GM19468 (cell line): ENCODE measurements around the gene SKA2.
"Not testable (repeated sequence)": the region's sequence is repeated elsewhere in the genome, so short reads cannot be mapped to it uniquely, and the experiment has no call there.

ENCODE experiments used
- ATAC-seq: cut with Tn5 transposase; IDR thresholded peaks from one replicate; pipeline ENCODE4 v1.9.1; 2021; ENCODE audit warnings: mild to moderate bottlenecking, moderate library complexity, moderate number of reproducible peaks; ENCODE audit not compliant: unreplicated experiment; ENCODE audit errors: extremely low read depth

The SKA2 gene

GRCh38 chr17:59154721-59155438 is at the start of gene SKA2:
Gene SKA2, minus strand, starts transcription at chr17:59155186. Its CDS starts 23 bp downstream, at chr17:59155163.
- ATAC-seq: peak; percentile 78

- ATAC-seq: no peak
These were observed 47.3 kb upstream of the SKA2 start for GRCh38 chr17:59202320-59202719.

GRCh38 chr17:59199398-59199797 is 44.4 kb upstream of the SKA2 start:
- ATAC-seq: no peak

GRCh38 chr17:59193336-59193862 is 38.4 kb upstream of the SKA2 start:
- ATAC-seq: no peak

GRCh38 chr17:59190806-59191205 is 35.8 kb upstream of the SKA2 start:
- ATAC-seq: no peak

- ATAC-seq: no peak
These were observed 31.9 kb upstream of the SKA2 start for GRCh38 chr17:59186850-59187249.

GRCh38 chr17:59185997-59186396 is 31.0 kb upstream of the SKA2 start:
- no peak for ATAC-seq

- ATAC-seq: no peak
These were observed 26.5 kb upstream of the SKA2 start for GRCh38 chr17:59181481-59181880.

- ATAC-seq: no peak
These were observed 25.6 kb upstream of the SKA2 start for GRCh38 chr17:59180626-59181025.

GRCh38 chr17:59179601-59180000 is 24.6 kb upstream of the SKA2 start:
- ATAC-seq: not testable (repeated sequence)

GRCh38 chr17:59178266-59178985 is 23.4 kb upstream of the SKA2 start:
- no peak for ATAC-seq

GRCh38 chr17:59175076-59175475 is 20.1 kb upstream of the SKA2 start:
- no peak for ATAC-seq

GRCh38 chr17:59174671-59175070 is 19.7 kb upstream of the SKA2 start:
- ATAC-seq: no peak

GRCh38 chr17:59172436-59173004 is 17.5 kb upstream of the SKA2 start:
- no peak for ATAC-seq

GRCh38 chr17:59167571-59168001 is 12.6 kb upstream of the SKA2 start:
- no peak for ATAC-seq

GRCh38 chr17:59165933-59166342 is 11.0 kb upstream of the SKA2 start:
- no peak for ATAC-seq

- ATAC-seq: no peak
These were observed 6.5 kb upstream of the SKA2 start for GRCh38 chr17:59161477-59161876.

- ATAC-seq: no peak
These were observed 5.4 kb upstream of the SKA2 start for GRCh38 chr17:59160157-59161025.

- ATAC-seq: peak; percentile 80
These were observed 622 bp upstream of the SKA2 start, which contains the start of gene PRR11 for GRCh38 chr17:59155439-59156177. Gene PRR11, plus strand, starts transcription at chr17:59155746. Its CDS starts 14,007 bp downstream, at chr17:59169753.
